GM12873 (cell line): ENCODE measurements around the gene LRMDA.

Source experiments
- TF ChIP-seq, protein P1 (sequence below): IDR thresholded peaks from 2 replicates; pipeline ENCODE4 v1.5.1; 2012; ENCODE audit warnings: low read depth, mild to moderate bottlenecking, moderate library complexity, low read length, control low read depth; ENCODE audit not compliant: insufficient read depth; ENCODE audit errors: missing control alignments

Gene LRMDA

DNA sequence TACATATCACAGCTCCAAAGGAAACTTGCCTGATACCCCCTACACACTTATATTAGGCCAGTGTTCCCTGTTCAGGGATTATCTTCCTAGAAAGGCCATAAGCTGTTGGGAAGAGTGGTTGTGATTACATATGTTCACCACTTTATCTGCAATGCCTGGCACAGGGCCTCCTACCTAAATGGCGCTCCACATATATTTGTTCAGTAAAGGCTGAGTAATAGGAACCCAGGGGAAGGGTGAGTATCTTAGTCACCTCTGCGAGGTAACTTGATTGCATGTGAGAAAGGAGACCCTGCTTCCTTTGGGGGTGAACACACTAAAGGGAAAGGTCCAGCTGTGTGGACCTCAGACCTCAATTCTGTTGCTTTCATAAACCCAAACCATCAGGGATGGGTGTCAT lies 896.0 kb downstream of the LRMDA start:
- TF ChIP-seq, protein P1, sequence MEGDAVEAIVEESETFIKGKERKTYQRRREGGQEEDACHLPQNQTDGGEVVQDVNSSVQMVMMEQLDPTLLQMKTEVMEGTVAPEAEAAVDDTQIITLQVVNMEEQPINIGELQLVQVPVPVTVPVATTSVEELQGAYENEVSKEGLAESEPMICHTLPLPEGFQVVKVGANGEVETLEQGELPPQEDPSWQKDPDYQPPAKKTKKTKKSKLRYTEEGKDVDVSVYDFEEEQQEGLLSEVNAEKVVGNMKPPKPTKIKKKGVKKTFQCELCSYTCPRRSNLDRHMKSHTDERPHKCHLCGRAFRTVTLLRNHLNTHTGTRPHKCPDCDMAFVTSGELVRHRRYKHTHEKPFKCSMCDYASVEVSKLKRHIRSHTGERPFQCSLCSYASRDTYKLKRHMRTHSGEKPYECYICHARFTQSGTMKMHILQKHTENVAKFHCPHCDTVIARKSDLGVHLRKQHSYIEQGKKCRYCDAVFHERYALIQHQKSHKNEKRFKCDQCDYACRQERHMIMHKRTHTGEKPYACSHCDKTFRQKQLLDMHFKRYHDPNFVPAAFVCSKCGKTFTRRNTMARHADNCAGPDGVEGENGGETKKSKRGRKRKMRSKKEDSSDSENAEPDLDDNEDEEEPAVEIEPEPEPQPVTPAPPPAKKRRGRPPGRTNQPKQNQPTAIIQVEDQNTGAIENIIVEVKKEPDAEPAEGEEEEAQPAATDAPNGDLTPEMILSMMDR: no peak

DNA sequence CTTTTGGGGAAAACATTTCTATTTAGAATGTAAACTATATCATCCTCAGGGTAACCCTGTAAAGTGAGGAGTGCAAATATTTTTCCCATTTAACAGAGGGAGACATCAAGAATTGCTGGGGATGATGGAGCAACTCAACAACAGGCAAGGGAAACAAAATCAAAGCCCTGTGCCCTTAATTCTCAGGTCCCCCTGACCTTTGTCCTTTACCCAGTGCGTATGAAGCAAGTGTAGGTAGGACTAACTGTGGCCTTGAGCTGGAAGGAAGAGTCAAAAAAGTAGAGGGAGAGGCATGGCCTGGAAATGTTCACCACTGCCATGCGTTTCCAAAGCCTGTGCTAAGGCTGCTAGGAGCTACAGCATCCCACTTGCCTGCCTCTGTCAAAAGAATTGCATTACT lies 896.9 kb downstream of the LRMDA start:
- TF ChIP-seq, protein P1: no peak

DNA sequence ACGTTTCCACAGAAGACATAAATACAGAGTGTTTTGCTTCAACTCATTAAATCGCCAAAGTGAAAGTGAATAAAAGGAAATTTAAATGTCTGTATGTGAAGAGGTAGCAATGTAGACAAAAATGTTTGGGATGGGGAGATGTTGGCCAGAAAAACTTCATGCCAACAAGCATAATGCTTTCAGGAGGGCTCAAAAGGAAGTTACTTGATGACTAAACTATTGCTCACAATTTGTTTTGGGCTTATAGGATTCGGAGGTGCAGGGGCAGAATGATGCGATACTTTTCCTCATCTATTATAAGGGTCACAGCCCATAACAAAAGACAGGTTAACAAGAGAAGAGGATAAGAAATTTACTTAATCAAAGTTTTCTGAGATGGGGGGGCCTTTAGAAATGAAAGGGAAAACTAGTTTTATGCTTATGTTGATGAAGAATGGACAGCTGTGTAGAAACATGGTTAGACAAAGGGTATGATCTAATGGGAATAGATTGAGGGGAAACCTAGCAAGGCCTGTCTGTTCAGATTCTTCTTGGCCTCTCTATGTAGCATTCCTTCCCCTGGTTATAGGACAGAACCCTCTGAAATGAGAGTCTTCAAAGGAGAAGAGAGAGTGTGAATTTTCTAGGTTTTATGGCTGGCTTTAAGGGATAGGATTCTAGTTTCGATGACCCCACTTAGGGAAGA lies 898.6 kb downstream of the LRMDA start:
- TF ChIP-seq, protein P1: no peak

DNA sequence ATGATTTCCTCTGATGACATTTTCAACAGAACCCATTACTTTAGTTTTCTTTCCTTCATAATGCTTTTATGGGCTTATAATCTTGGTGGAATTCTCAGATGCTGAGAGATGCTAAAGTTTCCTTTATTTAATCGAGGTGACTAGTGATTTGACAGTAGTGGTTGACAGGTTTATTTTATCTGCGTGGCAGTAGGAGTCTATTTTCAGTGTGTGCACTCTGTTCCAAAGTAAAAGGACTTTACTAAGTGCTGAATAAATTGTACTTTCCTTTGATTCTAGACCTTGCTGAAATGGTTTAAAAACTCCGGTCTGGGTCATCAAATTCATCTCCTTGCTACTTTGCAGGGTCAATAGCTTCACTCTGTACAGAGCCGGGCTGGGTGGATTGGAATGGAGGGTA lies 900.3 kb downstream of the LRMDA start:
- TF ChIP-seq, protein P1: no peak

DNA sequence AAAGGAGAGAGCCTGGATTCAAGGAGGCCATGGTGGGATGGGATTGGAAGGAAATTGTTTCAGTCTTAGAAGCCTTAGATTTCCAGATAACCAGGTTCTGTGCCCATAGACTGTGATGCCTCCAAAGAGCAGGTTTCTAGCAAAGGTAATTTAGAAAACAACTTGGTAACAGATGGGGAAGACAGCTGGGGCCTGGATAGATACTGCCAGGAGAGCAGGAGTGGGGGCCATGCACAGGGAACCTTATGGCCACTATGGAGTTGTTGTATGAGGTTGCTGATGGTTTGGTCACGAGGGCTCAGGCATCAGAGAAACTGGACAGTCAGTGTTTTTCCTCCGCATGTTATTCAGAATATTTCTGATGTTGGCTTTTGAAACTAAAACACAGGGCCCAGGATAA lies 901.9 kb downstream of the LRMDA start:
- TF ChIP-seq, protein P1: no peak

DNA sequence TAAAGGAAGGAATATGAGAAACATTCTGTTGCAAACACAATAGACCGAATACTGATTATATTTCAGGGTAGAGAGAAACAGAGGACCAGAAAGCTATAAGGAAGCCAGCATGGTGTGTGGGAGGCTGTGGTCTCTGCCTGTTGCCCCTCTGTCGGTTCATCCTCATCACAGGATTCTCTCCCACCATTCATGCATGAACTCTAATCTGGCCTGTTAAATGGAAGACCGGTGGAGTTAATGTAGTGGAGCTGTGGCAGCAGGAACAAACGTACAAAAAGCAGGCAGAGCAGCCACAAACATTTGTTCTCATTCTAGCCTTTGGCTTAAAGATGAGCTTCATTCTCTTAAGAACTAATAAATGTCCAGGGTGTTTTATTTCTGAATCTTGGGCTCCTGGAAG lies 902.4 kb downstream of the LRMDA start:
- TF ChIP-seq, protein P1: no peak

DNA sequence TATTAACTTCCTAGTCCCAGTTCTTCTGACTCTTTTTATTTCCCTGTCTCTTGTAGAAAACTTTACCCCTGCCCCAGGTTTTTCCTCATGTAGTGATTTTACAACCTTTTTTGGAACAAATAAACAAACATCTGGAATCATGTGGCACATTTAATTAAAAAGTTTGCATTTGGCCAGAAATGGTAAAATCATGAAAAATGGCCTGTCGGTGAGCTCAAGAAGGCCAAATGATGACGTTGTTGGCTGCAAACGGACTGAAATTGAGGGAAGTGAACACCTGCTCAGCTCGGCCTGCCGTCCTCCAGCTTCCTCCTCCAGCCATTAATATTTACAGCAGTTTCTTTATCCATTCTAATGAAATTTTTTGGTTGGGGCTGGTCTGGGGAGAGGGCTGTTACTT lies 902.8 kb downstream of the LRMDA start:
- TF ChIP-seq, protein P1: no peak
